Transverse colon (tissue), 4 donors: ENCODE results near the gene TMIGD1. TPM values are rescaled to one million over a fixed set of nuclear protein-coding genes. Genes with fewer than 3 reads are reported as not detected.
A peak's percentile ranks its signal among the peaks of the same experiment; 100 is the strongest.

Experiments
- DNase-seq: peaks from one replicate; pipeline ENCODE4 v3.0.0-alpha.2; 2019
- H3K27ac ChIP-seq, 4 donors: fragments of 200-600 bp; sonication (generic); 2 replicates each; pipeline ENCODE4 v1.5.1; 2016 to 2018; ENCODE audit warnings: inconsistent platforms in 4 of 4
- H3K27me3 ChIP-seq: fragments of 200-600 bp; sonication (generic); 2 replicates; pipeline ENCODE4 v1.5.1; 2017; ENCODE audit warnings: inconsistent platforms
- H3K36me3 ChIP-seq, 4 donors: fragments of 200-600 bp; sonication (generic); 2 replicates each; pipeline ENCODE4 v1.5.1; 2017 to 2019; ENCODE audit warnings: inconsistent platforms in 4 of 4
- H3K4me1 ChIP-seq, 4 donors: fragments of 200-600 bp; sonication (generic); 2 replicates each; pipeline ENCODE4 v1.5.1; 2017 to 2020; ENCODE audit warnings: inconsistent platforms in 4 of 4
- H3K4me3 ChIP-seq, 4 donors: fragments of 200-600 bp; sonication (generic); 1 replicate in 1 of 4; 2 replicates in 3 of 4; pipeline versions ENCODE4 v1.5.1 to v1.6.1; 2017 to 2019; ENCODE audit warnings: inconsistent platforms in 4 of 4
- H3K9me3 ChIP-seq, 2 donors: fragments of 200-600 bp; sonication (generic); 2 replicates each; pipeline ENCODE4 v1.5.1; 2017 to 2019; ENCODE audit warnings: inconsistent platforms in 2 of 2
- EP300 ChIP-seq: sonication (generic); formaldehyde crosslinking; IDR thresholded peaks from one replicate; pipeline ENCODE4 v1.6.1; 2017; ENCODE audit warnings: antibody characterized with exemption, low read depth
- POLR2A ChIP-seq: fragments of 450-650 bp; IDR thresholded peaks from one replicate; pipeline ENCODE4 v1.6.1; 2016; ENCODE audit warnings: antibody characterized with exemption, mild to moderate bottlenecking, moderate library complexity
- POLR2AphosphoS5 ChIP-seq, 3 donors: sonication (generic); formaldehyde crosslinking; IDR thresholded peaks; one replicate each; pipeline ENCODE4 v1.6.1; 2016; ENCODE audit warnings: antibody characterized with exemption in 3 of 3
- WGBS, 2 donors: methylation state at CpG; one replicate each; pipeline ENCODE4 v1.1.5; 2018; ENCODE audit warnings: low coverage in 1 of 2; 5-methylcytosine and 5-hydroxymethylcytosine counted together
- in situ Hi-C, 4 donors: fragments of 200-750 bp; cut with MboI; loops; one replicate each; pipeline versions ENCODE4 v1.15.0 to v1.15.1; 2017; ENCODE audit warnings: low sequenced_read_pairs in 3 of 4, low pct_ligation_motif_present in 1 of 4, low pct_unique_long_range_greater_than_20kb in 1 of 4
- intact Hi-C: fragments of 100-400 bp; cut with DNase I; formaldehyde crosslinking; loops from one replicate; pipeline ENCODE4 v1.15.1; 2023; ENCODE audit warnings: low total_unique reads
- total RNA-seq, 4 donors: library from RNA; depleted of rRNA; stranded (reverse); fragments of >200 nt; gene quantifications; one replicate each; pipeline ENCODE4 v1.1.0, GENCODE V29; 2016
- TF ChIP-seq, protein P1 (sequence below), 5 experiments: fragments of 200-600 bp in 3 of 5; fragments of 450-650 bp in 2 of 5; sonication (generic) in 3 of 5; IDR thresholded peaks; 1 replicate in 2 of 5; 2 replicates in 3 of 5; pipeline ENCODE4 v1.5.1; 2016 to 2017; ENCODE audit warnings: antibody characterized with exemption in 5 of 5, inconsistent platforms in 3 of 5, mild to moderate bottlenecking in 2 of 5, moderate library complexity in 1 of 5

The TMIGD1 gene
- total RNA-seq, 4 donors from 2014 or later = 0.80 to 488 (median 131) TPM

DNA sequence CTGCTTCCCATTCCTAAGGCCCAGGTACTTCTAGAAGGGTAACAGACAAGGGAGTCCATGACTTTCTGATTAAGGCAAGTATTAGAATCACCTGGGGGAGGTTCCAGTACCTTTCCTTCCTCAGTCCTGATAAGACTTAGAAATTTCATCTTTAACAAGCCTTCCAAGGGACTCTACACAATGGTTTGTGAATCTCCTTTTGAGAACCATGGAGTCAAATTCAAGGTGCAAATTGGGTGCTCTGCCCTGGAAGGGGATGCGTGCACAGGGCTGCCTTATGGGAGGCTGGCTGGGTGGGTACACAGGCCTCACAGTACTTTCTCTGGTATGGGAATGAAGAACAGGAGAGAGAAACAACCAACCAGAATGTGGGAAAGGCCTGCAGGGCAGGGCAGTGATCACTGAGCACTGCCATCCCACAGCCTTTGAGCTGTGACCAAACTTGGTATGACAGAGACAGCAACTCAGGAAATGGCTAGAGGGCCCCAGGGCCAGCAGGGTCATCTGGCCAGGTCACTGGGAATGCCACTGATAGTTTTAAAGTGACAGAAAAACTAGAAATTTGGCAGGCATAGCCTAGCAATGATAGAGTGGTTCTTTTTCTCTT lies 3.6 kb upstream of the TMIGD1 start:
- intact Hi-C loops = no loop called here
- in situ Hi-C loops = loop anchor here in 3 of 4 donors (5.0 to 25.0 kb wide), 2 partner anchors 210 to 225 kb away; partner anchors contain the start of gene NSRP1 (in 2 of the 3)
- WGBS, 2 donors = 88% methylated on average over 1 of the region's 1 CpG; no CpG with 5 or more reads in 1 of the 2 donors
- H3K27ac ChIP-seq = peak overlapping the region; percentile 67 to 74 (median 70)
- no peak overlapping the region for H3K4me3 ChIP-seq
- H3K4me1 ChIP-seq = peaks cover 4 to 31% (median 18%) of the 10 kb centered on the region in 4 donors
- TF ChIP-seq EP300 = no peak
- TF ChIP-seq POLR2AphosphoS5 (IDR thresholded peaks at IDR 0.05) = no peak
- TF ChIP-seq, protein P1, sequence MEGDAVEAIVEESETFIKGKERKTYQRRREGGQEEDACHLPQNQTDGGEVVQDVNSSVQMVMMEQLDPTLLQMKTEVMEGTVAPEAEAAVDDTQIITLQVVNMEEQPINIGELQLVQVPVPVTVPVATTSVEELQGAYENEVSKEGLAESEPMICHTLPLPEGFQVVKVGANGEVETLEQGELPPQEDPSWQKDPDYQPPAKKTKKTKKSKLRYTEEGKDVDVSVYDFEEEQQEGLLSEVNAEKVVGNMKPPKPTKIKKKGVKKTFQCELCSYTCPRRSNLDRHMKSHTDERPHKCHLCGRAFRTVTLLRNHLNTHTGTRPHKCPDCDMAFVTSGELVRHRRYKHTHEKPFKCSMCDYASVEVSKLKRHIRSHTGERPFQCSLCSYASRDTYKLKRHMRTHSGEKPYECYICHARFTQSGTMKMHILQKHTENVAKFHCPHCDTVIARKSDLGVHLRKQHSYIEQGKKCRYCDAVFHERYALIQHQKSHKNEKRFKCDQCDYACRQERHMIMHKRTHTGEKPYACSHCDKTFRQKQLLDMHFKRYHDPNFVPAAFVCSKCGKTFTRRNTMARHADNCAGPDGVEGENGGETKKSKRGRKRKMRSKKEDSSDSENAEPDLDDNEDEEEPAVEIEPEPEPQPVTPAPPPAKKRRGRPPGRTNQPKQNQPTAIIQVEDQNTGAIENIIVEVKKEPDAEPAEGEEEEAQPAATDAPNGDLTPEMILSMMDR (IDR thresholded peaks at IDR 0.05) = no peak
- TF ChIP-seq POLR2A = no peak
- no peaks in the 10 kb centered on the region for H3K27me3 ChIP-seq
- no peaks in the 10 kb centered on the region for H3K9me3 ChIP-seq
- no peaks in the 10 kb centered on the region for H3K36me3 ChIP-seq
- no peak for DNase-seq

DNA sequence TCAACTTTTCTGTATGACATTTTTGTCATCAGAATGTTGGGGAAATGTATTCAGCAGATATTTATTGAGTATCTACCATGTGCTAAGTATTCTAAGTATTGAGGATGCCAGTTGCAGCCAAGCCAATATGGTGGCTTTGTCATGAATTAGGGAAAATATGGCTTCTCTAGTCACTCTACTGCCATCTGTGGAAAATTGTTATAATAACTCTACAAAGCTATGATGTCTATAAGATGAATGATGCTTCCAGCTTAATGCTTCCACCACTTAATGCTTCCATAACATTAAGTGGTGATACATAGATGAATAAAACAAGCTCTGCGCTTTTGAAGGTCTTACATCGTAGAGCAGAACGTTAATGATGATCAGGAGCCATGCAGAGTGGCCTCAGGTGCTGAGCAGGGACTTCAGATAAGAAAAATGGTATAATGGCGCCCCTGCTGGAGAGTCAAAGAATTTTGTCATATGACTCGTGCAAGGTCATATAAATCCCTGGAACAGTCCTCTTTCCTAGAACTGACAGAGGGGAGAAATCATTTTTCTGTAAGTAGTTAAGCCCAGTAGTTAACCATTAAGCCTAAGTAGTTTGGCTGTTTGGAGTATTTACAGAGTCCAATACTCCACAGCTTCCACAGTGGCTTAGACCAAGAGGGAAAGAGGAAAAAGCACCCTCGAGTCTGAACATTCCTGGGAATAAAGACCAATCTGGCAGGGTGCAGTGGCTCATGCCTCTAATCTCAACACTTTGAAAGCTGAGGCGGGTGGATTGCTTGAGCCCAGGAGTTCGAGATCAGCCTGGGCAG lies 2.7 kb upstream of the TMIGD1 start:
- Histone ChIP-seq H3K27ac (peak overlapping the region; percentile 67 to 74 (median 70)), H3K9me3 (no peaks in the 10 kb centered on the region)
- 24 to 41% methylated on average over 8 of the region's 8 CpGs for WGBS, 2 donors

DNA sequence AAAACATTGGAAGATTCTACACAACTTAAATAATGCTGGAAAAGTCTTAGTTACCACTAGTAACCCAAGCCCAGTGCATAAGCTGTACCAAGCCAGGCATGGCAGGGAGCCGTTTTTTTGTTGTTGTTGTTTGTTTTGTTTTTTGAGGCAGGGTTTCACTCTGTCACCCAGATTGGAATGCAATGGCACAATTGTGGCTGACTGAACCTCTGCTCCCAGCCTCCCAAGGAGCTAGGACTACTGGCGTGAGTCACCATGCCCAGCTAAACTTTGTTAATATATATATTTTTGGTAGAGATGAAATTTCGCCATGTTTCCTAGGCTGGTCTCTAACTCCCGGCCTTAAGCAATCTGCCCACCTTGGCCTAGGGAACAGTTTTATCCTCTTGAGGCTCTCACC lies 564 bp upstream of the TMIGD1 start:
- 79 to 92% methylated on average over 4 of the region's 4 CpGs for WGBS, 2 donors
- Histone ChIP-seq H3K9me3 (no peaks in the 10 kb centered on the region), H3K36me3 (no peaks in the 10 kb centered on the region), H3K27me3 (no peaks in the 10 kb centered on the region), H3K4me1 (peaks cover 0 to 38% (median 14%) of the 10 kb centered on the region in 4 donors), H3K27ac (peak overlapping the region in 1 of 4 donors; percentile 43), H3K4me3 (no peak overlapping the region)
- no peak for TF ChIP-seq POLR2A
- TF ChIP-seq, protein P1 (IDR thresholded peaks at IDR 0.05) = no peak
- no peak for TF ChIP-seq POLR2AphosphoS5 (IDR thresholded peaks at IDR 0.05)
- no peak for TF ChIP-seq EP300
- in situ Hi-C loops = loop anchor here in 2 of 4 donors (25.0 kb wide), 1 partner anchor 222 kb away; the partner anchor contains the start of gene NSRP1 (in 2 of the 2)
- DNase-seq = no peak
- intact Hi-C loops = no loop called here

More for the DNA sequence above, 2.7 kb upstream of the TMIGD1 start:
- H3K4me1 ChIP-seq = peaks cover 4 to 40% (median 21%) of the 10 kb centered on the region in 4 donors
- TF ChIP-seq, protein P1 (IDR thresholded peaks at IDR 0.05) = peak; percentile 57 to 90 (median 63)
- TF ChIP-seq POLR2A = no peak
- TF ChIP-seq POLR2AphosphoS5 (IDR thresholded peaks at IDR 0.05) = peak in 1 of 3 donors; percentile 51
- no peaks in the 10 kb centered on the region for H3K27me3 ChIP-seq
- no peak overlapping the region for H3K4me3 ChIP-seq
- intact Hi-C loops (no loop called here), in situ Hi-C loops (loop anchor here in 3 of 4 donors (5.0 to 25.0 kb wide), 2 partner anchors 209 to 224 kb away; partner anchors contain the start of gene NSRP1 (in 2 of the 3))
- H3K36me3 ChIP-seq = no peaks in the 10 kb centered on the region
- DNase-seq = peak; percentile 74

DNA sequence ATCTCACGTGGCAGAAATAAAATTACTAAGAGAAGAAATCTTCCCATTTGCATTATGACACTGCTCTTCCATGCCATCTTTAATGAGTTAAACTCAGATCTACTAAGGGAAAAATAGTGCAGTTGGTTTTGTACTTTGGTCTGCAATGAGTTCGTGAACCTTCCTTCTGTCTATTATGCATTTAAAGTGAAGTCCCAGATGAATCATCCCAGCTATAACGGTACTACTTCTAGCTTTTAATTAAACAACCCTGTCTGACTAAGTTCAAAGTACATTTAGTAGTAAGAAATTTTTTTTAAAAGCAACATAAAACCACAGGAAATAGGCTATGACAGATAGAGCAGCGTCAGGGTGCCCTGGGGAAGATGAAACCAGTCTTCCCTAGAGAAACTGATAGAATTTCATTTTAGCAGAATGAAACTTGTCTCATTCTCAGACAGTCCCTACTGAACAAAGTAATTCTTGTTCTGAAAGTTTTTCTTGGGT lies 1.8 kb downstream of the TMIGD1 start:
- no peaks in the 10 kb centered on the region for H3K36me3 ChIP-seq
- H3K27ac ChIP-seq = peak overlapping the region in 3 of 4 donors; percentile 47 to 55 (median 54)
- peak overlapping the region in 2 of 4 donors; percentile 14 to 27 for H3K4me3 ChIP-seq
- peaks cover 0 to 31% (median 9%) of the 10 kb centered on the region in 4 donors for H3K4me1 ChIP-seq
- H3K27me3 ChIP-seq = no peaks in the 10 kb centered on the region
- H3K9me3 ChIP-seq = no peaks in the 10 kb centered on the region
- in situ Hi-C loops = loop anchor here in 2 of 4 donors (25.0 kb wide), 1 partner anchor 220 kb away; the partner anchor contains the start of gene NSRP1 (in 2 of the 2)
- WGBS, 2 donors = 27 to 29% methylated on average over 4 of the region's 4 CpGs
- intact Hi-C loops = no loop called here
- DNase-seq = peak; percentile 24
- peak in 2 of 3 donors; percentile 28 to 59 for TF ChIP-seq POLR2AphosphoS5 (IDR thresholded peaks at IDR 0.05)
- TF ChIP-seq, protein P1 (IDR thresholded peaks at IDR 0.05) = no peak
- TF ChIP-seq EP300 = no peak
- TF ChIP-seq POLR2A = peak; percentile 46
